ENCODE measurements around the gene PHYKPL. TPM values are rescaled to one million over a fixed set of nuclear protein-coding genes. Genes with fewer than 3 reads are reported as not detected.

The PHYKPL gene
- total RNA-seq, 1 experiment from 2014 or later, result 48.8 TPM

- Histone ChIP-seq H3K23ac (ENCODE audit: insufficient read length, low read depth, low read length) (no peak overlapping the region), H3K14ac (ENCODE audit: insufficient read depth, low read length) (no peak overlapping the region), H4K91ac (ENCODE audit: insufficient read length, low read depth, low read length) (no peak overlapping the region), H3T11ph (ENCODE audit: low read length) (no peak overlapping the region), H2AFZ (ENCODE audit: low read length) (no peak overlapping the region), H3K18ac (ENCODE audit: insufficient read length, low read depth, low read length) (no peak overlapping the region), H3K23me2 (ENCODE audit: insufficient read length, low read depth, low read length, poor library complexity, severe bottlenecking) (no peaks in the 10 kb centered on the region), H2BK12ac (ENCODE audit: insufficient read length, low read depth, low read length) (no peak overlapping the region), H3K4me2 (ENCODE audit: insufficient read depth, insufficient read length, low read length) (no peak overlapping the region), H3K9me3 (ENCODE audit: control insufficient read depth, low read depth, low read length) (no peaks in the 10 kb centered on the region), H3K4ac (ENCODE audit: low read depth, low read length) (no peak overlapping the region), H3K4me1 (ENCODE audit: insufficient read depth, low read length) (peaks cover 2% of the 10 kb centered on the region; the same call in 1 of the 2 replicates), H4K5ac (ENCODE audit: insufficient read length, low read depth, low read length) (no peak overlapping the region), H2BK15ac (ENCODE audit: low read depth, low read length) (no peak overlapping the region), H3K79me1 (ENCODE audit: insufficient read depth, low read depth, low read length, poor library complexity, severe bottlenecking) (no peaks in the 10 kb centered on the region), H3K9ac (ENCODE audit: extremely low read depth, insufficient read length, low read length) (no peak overlapping the region), H2AK5ac (ENCODE audit: insufficient read length, low read length) (no peak overlapping the region), H3K79me2 (ENCODE audit: insufficient read depth, low read length) (no peaks in the 10 kb centered on the region), H2BK20ac (ENCODE audit: low read depth, low read length, poor library complexity, severe bottlenecking) (no peak overlapping the region), H2BK120ac (ENCODE audit: low read depth, low read length, poor library complexity, severe bottlenecking) (no peak overlapping the region), H2BK5ac (ENCODE audit: insufficient read length, low read length) (no peak overlapping the region), H4K8ac (replicated peaks; ENCODE audit: insufficient read length, low read depth, low read length) (no peak overlapping the region), H3K56ac (ENCODE audit: insufficient read length, low read depth, low read length) (no peak overlapping the region), H4K20me1 (ENCODE audit: control insufficient read depth, insufficient read depth, insufficient read length) (peaks cover 3% of the 10 kb centered on the region), H3K27ac (ENCODE audit: insufficient read length, low read depth, low read length) (no peak overlapping the region), H3K27me3 (ENCODE audit: insufficient read depth, low read length) (no peaks in the 10 kb centered on the region)
- Mint-ChIP-seq H3K4me1 (peaks cover 17% of the 10 kb centered on the region in 2 experiments), H3K27me3 (ENCODE audit: low read depth) (no peaks in the 10 kb centered on the region), H3K36me3 (ENCODE audit: insufficient read depth in 1 of 3, low read depth in 3 of 3) (peaks cover 45 to 79% (median 57%) of the 10 kb centered on the region in 3 experiments; a peak in 6 of 7 replicates), H3K4me3 (no peak overlapping the region), H3K9me3 (no peaks in the 10 kb centered on the region; a peak in 1 of 5 replicates), H3K27ac (no peak overlapping the region)
- TF ChIP-seq, protein P1, sequence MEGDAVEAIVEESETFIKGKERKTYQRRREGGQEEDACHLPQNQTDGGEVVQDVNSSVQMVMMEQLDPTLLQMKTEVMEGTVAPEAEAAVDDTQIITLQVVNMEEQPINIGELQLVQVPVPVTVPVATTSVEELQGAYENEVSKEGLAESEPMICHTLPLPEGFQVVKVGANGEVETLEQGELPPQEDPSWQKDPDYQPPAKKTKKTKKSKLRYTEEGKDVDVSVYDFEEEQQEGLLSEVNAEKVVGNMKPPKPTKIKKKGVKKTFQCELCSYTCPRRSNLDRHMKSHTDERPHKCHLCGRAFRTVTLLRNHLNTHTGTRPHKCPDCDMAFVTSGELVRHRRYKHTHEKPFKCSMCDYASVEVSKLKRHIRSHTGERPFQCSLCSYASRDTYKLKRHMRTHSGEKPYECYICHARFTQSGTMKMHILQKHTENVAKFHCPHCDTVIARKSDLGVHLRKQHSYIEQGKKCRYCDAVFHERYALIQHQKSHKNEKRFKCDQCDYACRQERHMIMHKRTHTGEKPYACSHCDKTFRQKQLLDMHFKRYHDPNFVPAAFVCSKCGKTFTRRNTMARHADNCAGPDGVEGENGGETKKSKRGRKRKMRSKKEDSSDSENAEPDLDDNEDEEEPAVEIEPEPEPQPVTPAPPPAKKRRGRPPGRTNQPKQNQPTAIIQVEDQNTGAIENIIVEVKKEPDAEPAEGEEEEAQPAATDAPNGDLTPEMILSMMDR (conservative IDR thresholded peaks at IDR 0.05), result no peak
- no peak for DNase-seq
- no CpG with 5 or more reads among the region's 17 CpGs for WGBS (ENCODE audit: extremely low coverage, insufficient read length, low lambda C conversion rate)
These were observed 8.2 kb downstream of the PHYKPL start for GRCh38 chr5:178224403-178224802.
